ENCODE measurements around the gene RYK.

The RYK gene

GRCh38 chr3:134294302-134295280, 43.9 kb upstream of the RYK start:
- peak; percentile 50 for DNase-seq (ENCODE audit: extremely low read depth, insufficient read length)
- TF ChIP-seq, protein P1, sequence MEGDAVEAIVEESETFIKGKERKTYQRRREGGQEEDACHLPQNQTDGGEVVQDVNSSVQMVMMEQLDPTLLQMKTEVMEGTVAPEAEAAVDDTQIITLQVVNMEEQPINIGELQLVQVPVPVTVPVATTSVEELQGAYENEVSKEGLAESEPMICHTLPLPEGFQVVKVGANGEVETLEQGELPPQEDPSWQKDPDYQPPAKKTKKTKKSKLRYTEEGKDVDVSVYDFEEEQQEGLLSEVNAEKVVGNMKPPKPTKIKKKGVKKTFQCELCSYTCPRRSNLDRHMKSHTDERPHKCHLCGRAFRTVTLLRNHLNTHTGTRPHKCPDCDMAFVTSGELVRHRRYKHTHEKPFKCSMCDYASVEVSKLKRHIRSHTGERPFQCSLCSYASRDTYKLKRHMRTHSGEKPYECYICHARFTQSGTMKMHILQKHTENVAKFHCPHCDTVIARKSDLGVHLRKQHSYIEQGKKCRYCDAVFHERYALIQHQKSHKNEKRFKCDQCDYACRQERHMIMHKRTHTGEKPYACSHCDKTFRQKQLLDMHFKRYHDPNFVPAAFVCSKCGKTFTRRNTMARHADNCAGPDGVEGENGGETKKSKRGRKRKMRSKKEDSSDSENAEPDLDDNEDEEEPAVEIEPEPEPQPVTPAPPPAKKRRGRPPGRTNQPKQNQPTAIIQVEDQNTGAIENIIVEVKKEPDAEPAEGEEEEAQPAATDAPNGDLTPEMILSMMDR (IDR thresholded peaks at IDR 0.05; ENCODE audit: insufficient read depth, low read length, poor library complexity, severe bottlenecking) = no peak
- Histone ChIP-seq H3K36me3 (ENCODE audit: control insufficient read depth, insufficient read depth, low read length) (no peaks in the 10 kb centered on the region), H3K4me3 (replicated peaks; ENCODE audit: low read depth, low read length) (no peak overlapping the region), H3K27me3 (replicated peaks; ENCODE audit: control insufficient read depth, insufficient read depth, low read length) (no peaks in the 10 kb centered on the region)

DNA sequence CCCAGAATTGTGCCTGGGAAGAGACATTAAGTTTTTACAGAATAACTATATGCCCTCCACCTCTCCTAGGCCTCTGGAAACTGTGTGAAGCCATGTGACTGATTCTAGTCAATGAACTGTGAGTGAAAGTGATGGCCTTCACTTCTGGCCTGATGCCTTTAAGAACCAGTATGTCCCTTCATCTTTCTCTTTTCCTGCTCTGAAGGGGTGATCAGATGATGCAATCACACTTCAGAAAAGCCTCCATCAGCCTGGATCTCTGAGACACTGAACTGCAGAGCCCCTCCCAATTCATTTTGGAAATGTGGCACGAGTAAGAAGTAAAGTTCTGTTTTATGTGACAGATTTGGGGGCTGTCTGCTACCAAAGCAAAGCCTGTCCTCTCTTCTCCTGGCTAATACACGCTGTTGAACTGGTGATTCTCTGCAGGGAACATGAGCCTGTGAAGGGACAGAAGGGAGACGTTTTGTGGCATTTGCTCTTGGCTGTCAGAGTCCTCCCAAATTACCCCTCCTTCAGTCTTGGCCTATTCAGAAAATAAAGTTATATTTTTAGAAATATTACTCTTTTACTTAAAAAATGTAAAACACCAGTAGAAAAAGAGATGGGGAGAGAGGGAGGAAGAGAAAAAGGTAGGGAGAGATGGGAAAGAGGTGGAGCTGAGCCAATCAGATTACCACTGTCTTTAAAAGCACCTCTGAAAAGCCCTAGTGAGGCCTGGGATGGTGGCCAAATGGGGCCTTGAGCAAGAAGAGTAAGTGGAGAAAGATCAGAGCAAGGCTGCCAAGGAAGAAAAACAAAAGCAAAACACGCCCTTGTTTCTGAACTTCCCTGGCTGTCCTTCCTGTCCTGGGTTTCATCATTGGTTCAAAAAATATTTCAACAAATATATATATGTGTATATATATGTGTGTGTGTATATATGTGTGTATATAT, 40.9 kb upstream of the RYK start:
- Histone ChIP-seq H3K36me3 (ENCODE audit: control insufficient read depth, insufficient read depth, low read length) (no peaks in the 10 kb centered on the region), H3K4me3 (replicated peaks; ENCODE audit: low read depth, low read length) (no peak overlapping the region), H3K27me3 (replicated peaks; ENCODE audit: control insufficient read depth, insufficient read depth, low read length) (no peaks in the 10 kb centered on the region; the same call in 1 of the 2 replicates)
- TF ChIP-seq, protein P1 (IDR thresholded peaks at IDR 0.05; ENCODE audit: insufficient read depth, low read length, poor library complexity, severe bottlenecking) = no peak
- no peak for DNase-seq (ENCODE audit: extremely low read depth, insufficient read length)

DNA sequence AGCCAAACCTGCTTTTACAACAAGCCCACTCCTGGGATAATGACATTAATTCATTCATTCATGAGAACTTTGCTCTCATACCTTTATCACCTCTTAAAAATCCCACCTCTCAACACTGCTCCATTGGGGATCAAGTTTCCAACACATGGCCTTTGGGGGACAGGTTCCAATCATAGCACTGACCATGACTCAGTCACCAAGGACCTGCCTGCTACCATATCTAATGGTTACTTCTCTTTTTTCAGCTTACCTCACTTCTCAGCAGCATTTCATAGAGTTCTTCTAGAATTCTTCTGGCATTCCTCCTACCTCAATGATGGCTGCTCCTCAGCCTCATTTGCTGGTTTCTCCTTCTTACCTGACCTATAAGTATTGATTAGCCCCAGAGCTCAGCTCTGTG, 36.9 kb upstream of the RYK start:
- DNase-seq (ENCODE audit: extremely low read depth, insufficient read length) = no peak
- Histone ChIP-seq H3K4me3 (replicated peaks; ENCODE audit: low read depth, low read length) (no peak overlapping the region), H3K27me3 (replicated peaks; ENCODE audit: control insufficient read depth, insufficient read depth, low read length) (no peaks in the 10 kb centered on the region; the same call in 1 of the 2 replicates), H3K36me3 (ENCODE audit: control insufficient read depth, insufficient read depth, low read length) (no peaks in the 10 kb centered on the region)
- TF ChIP-seq, protein P1 (IDR thresholded peaks at IDR 0.05; ENCODE audit: insufficient read depth, low read length, poor library complexity, severe bottlenecking) = no peak

DNA sequence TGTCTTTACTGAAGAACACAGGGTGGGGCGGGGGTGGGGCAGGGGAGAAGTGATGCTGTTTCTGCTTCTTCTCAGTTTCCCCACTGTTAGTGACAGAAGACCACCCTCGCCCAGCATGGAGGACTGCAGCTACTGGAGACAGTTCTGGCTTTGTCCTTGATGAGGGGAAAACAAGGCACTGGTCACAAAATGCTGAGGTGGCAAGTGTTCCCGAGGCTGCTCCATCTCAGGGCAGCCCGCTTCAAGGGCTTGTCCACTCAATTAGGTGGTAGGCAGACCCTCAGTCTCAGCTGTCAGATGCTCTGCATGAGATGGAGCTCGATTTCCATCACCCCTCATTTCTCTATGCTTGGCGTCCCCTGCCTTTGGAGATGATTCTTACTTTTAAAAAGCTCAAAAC, 33.8 kb upstream of the RYK start:
- DNase-seq (ENCODE audit: extremely low read depth, insufficient read length) = no peak
- H3K4me3 ChIP-seq (replicated peaks; ENCODE audit: low read depth, low read length) = no peak overlapping the region
- peaks cover 1% of the 10 kb centered on the region; the same call in 1 of the 2 replicates for H3K27me3 ChIP-seq (replicated peaks; ENCODE audit: control insufficient read depth, insufficient read depth, low read length)
- TF ChIP-seq, protein P1 (IDR thresholded peaks at IDR 0.05; ENCODE audit: insufficient read depth, low read length, poor library complexity, severe bottlenecking) = no peak
- no peaks in the 10 kb centered on the region for H3K36me3 ChIP-seq (ENCODE audit: control insufficient read depth, insufficient read depth, low read length)

- TF ChIP-seq, protein P1 (IDR thresholded peaks at IDR 0.05; ENCODE audit: insufficient read depth, low read length, poor library complexity, severe bottlenecking) = no peak
- Histone ChIP-seq H3K36me3 (ENCODE audit: control insufficient read depth, insufficient read depth, low read length) (no peaks in the 10 kb centered on the region), H3K27me3 (replicated peaks; ENCODE audit: control insufficient read depth, insufficient read depth, low read length) (peaks cover 1% of the 10 kb centered on the region; the same call in 1 of the 2 replicates), H3K4me3 (replicated peaks; ENCODE audit: low read depth, low read length) (no peak overlapping the region)
- DNase-seq (ENCODE audit: extremely low read depth, insufficient read length) = no peak
Observed at GRCh38 chr3:134282659-134283047, 32.0 kb upstream of the RYK start.

Data from GM06990 (cell line).